GM19438 (cell line): ENCODE data around the gene ACKR4.
"Not testable (repeated sequence)": the region's sequence is repeated elsewhere in the genome, so short reads cannot be mapped to it uniquely, and the experiment has no call there.

ENCODE experiments used
- ATAC-seq: cut with Tn5 transposase; IDR thresholded peaks from one replicate; pipeline ENCODE4 v1.9.1; 2021; ENCODE audit warnings: low read depth; ENCODE audit not compliant: unreplicated experiment

Gene ACKR4

DNA sequence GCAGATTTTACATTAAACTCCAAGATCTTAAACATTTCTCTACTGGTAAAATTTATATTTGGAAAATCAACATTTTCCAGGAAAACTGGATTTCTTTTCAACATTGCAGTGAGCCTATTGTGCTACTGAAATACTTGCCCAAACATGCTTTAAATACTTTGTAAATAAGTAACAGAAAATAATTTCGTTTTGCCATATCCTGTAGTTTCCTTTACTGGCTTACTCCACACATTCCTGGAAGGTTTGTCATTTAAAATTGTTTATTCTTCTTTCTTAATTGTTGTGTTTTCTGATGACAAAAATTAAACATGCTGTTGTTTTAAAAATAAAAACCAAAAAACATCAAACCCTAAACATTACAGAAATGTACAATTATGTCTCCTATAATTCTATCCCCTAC lies 40.5 kb downstream of the ACKR4 start:
- ATAC-seq, result no peak

DNA sequence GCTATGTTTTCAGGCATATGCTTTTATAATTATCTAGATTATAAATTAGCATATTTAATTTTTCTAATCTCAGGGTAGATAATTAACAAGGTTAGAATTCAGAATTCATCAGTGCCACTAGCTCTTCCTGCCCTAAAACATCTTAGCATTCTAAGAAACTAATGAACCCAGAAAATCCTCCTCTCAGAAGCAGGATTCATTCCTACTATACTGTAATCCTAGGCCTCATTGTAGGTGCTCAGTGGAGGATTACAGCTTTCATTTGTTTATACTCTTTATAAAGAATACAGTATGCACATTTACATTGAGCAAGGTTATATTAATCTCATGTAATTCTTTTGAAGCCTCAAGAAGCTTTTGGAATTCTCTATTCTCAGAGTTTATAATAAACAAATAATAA lies 41.6 kb downstream of the ACKR4 start:
- ATAC-seq, result no peak

DNA sequence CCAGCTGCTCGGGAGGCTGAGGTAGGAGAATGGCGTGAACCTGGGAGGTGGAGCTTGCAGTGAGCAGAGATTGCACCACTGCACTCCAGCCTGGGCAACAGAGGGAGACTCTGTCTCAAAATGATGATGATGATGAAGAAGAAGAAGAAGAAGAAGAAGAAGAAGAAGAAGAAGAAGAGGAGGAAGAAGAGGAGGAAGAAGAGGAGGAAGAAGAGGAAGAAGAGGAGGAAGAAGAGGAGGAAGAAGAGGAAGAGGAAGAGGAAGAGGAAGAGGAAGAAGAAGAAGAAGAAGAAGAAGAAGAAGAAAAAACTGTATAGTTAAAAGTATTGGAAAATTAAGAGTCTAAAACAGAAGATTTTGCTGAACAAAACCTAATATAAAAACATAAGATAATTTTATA lies 44.4 kb downstream of the ACKR4 start:
- ATAC-seq, result not testable (repeated sequence)

DNA sequence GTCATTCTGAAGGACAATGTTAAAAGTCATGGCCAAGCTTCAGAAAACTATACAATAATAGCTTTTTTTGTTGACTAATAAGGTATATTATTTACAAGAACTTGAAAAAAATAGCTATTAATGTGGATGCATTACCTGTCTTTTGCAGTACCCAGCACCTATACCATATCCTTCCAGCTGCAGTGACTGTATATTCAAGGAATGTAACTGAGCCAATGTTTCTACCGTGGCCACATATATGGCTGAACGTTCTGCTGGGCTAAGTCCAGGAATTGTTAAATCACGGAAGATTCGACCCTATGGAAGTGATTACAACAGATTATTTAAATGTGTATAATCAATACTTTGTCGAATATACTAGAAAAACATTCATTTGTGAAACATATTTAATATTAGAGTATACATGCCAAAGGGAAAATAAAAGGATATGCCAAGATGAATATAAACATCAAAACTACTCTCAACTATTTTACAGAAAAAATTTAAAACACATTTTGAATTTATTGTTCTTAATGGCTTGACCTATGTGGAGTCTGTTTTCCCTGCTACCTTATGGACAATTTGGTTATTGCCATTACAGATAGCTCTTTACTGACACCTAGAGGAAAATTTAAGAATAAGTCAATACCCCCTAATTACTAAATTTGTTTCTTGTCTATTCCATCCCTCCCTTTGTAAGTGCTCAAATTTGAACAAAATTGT lies 44.9 kb downstream of the ACKR4 start:
- ATAC-seq, result no peak

DNA sequence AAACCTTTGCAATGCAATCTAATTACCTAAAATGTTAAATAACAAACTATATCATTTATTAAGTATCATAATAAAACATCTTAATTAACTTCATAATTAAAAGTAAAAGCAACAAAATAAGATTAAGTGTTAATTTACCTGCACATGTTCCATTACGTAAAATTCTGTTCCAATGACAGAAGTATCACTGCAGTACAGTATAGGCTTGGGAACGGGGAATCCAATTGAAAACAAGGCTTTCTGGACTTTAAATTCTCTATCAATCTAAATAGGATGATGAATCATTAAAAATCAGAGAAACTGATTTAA lies 45.4 kb downstream of the ACKR4 start:
- ATAC-seq, result no peak

DNA sequence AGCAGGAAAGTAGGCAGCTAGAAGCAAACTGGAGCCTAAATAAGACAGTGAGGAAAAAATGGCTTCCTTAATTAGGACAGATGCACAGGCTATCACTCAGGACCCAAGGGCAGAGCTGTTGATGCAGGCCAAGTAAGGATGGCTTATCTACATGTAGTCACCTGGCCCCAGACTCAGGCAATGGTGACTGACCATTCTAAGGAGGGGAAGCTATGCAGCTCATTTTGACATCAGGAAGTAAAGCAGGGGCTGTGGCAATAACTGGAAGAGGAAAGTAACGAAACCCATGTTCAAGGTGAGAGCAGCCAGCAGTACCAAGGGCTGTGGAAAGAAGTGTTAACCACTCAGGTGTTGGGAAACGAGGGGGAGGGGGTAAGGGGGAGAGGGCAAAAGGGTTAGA lies 46.3 kb downstream of the ACKR4 start:
- no peak for ATAC-seq

DNA sequence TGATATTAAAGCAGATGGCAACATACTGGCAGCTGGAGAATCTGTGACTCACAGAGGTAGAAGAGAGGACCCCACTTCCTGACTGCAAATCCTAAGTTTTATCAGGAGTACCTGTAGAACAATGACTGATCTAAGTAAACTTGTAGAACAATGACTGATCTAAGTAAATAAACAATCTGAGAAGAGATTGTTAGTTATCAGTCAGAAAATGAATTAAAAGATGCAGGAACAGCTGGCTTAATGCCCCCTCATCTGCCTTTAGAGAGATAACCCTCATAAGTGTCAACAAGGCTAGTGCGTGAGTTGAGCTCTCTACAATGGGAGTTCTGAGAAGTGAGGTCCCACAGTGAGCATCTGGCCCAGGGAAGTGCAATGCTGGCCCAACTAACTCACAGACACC lies 48.0 kb downstream of the ACKR4 start:
- no peak for ATAC-seq

DNA sequence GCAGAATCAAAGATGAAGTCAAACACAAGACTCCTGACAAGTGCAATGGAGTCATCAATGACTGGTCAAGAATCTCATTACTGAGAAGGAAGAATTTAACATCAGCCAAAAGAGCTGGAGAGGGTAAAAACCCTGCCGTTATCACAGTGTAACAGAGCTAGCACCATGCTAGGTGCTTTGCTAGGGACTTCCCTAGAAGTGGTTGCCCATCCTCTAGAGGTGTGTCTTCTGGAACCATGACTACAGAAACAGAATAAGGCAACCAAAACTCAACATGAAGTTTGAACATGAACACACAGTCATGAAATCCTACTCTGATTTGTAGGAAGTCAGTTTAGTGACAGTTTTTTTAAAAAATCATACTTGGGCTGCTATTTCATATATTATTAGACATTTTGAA lies 53.1 kb downstream of the ACKR4 start:
- no peak for ATAC-seq
